ENCODE results near the gene CORO1A.

GRCh38 chr16:30152517-30152916 lies 30.9 kb upstream of the CORO1A start:
- TF ChIP-seq POLR2A (IDR thresholded peaks at IDR 0.05; ENCODE audit: low read depth, low read length) (no peak), POLR2AphosphoS5 (IDR thresholded peaks at IDR 0.05; ENCODE audit: low read depth, low read length) (no peak), TAF1 (IDR thresholded peaks at IDR 0.05; ENCODE audit: borderline replicate concordance, low read depth, low read length) (no peak)
